HG03575 (cell line): ENCODE data around the gene AIRE.

ENCODE experiments used
- ATAC-seq: cut with Tn5 transposase; IDR thresholded peaks from one replicate; pipeline ENCODE4 v1.9.1; 2021; ENCODE audit not compliant: unreplicated experiment, insufficient number of reproducible peaks, low FRiP score; ENCODE audit errors: extremely low read depth

AIRE gene

DNA sequence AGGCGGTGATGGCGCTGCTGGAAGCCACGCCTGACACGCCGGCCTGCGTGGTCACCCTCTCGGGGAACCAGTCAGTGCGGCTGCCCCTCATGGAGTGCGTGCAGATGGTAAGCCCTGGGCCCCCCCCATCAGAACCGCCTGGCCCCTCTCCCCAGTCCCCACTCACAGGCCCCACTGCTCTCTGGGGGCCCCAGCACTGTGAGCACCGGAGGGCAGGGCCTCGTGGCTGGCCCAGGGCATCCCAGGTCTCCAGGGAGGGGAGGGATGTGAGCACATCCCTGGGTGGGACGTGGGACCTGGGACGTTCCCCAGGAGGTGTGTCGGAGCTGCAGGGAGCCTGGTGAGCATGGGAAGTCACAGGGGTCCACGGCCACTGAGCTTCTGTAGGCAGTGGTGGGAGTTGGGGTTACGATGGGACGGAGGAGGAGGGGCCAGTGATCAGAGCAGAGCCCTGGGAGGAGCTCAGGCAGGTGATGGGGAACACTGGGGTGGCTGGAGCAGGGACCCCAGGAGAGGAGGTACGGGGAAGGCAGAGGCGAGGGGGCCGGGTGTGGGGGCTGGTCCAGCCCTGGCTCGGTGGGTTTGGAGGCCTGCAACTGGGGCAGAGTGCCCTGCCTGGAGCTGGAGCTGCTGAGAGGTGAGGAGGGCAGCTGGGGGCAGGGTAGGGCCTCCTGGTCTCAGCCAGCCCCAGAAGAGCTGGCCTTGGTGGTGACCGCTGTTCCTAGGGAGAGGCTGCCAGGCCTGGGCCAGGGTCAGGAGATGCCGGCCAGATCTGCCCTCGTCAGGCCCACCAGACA, 33.0 kb downstream of the AIRE start:
- no peak for ATAC-seq

- ATAC-seq: no peak
Observed at GRCh38 chr21:44319407-44320065, 33.9 kb downstream of the AIRE start.

DNA sequence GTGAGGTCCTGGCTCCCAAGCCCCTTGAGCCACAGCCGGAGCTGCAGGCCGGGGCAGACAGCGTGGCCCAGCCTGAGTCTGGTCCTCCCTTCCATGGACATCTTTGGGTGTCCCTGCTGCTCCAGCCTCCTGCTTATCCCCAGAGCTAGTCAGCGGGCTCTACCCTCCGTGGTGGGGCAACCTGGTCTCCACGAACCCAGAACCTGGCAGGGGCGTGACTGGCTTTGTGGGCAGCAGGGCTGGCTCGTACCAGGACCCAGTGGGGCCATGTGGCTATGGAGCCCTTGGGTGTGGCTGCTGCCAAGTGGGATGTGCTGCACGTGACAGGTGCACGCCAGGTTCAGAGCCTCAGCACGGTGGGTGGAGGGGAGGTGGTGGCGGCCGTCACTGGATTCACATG, 35.2 kb downstream of the AIRE start:
- no peak for ATAC-seq

DNA sequence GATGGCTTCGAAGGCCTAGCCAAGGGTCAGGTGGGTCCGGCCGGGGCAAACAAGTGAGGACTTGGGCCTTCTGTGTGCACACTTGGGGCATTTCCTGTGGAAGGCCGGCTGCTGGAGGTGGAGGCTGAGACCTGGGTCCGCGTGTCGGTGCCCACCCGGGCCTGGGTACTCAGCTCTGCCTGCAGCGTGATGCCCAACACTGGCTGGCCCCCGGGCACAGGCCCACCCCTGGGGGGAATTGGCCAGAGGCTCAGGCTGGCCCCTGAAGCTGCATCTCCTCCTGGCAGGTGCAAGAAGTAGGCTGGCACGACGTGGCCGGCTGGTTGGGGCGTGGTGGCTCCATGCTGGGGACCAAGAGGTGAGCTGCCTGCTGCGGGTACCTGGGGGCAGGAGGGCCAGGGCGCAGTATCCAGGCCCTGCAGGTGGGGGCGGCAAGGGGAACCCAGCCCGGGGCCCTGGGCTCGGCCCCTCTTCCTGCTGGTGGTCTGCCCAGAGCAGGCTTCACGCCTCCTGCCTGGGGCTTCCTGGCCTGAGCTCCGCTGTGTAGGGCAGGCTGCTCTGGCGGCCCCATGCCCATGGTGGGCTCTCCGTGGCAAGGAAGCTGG, 36.3 kb downstream of the AIRE start:
- no peak for ATAC-seq

DNA sequence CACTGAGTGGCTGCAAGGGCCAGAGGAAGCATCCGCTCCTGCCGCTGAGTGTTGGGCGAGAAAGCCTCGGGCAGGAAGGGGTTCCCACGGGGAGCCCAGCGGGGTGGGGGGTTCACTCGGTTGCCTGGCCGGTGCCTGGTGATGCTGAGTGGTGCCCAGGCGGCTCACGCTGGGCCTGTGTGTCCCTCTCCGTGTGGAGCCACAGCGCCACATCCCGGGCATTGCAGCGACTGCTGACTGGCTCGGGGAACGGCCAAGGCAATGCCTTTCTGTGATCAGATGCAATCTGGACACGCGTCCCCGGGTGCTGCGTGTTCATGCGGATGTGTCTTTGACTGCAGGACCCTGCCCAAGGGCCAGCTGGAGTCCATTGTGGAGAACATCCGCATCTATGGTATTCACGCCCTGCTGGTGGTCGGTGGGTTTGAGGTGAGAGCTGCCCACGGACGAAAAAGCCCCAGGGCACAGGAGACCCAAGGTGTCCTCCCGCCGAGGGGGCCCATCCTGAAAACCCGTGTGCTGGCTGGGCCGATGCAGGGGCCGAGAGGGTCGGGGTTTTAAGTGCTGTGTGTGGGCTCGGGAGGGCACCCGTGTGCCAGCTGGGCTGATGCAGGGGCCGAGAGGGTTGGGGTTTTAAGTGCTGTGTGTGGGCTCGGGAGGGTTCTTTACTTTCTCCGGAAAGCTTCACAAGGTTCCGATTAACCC, 37.1 kb downstream of the AIRE start:
- no peak for ATAC-seq

- ATAC-seq: no peak
Observed at GRCh38 chr21:44323591-44323990, 37.9 kb downstream of the AIRE start.

GRCh38 chr21:44324106-44324853, 38.6 kb downstream of the AIRE start:
- ATAC-seq: no peak

GRCh38 chr21:44324854-44325107, 39.1 kb downstream of the AIRE start:
- ATAC-seq: no peak

DNA sequence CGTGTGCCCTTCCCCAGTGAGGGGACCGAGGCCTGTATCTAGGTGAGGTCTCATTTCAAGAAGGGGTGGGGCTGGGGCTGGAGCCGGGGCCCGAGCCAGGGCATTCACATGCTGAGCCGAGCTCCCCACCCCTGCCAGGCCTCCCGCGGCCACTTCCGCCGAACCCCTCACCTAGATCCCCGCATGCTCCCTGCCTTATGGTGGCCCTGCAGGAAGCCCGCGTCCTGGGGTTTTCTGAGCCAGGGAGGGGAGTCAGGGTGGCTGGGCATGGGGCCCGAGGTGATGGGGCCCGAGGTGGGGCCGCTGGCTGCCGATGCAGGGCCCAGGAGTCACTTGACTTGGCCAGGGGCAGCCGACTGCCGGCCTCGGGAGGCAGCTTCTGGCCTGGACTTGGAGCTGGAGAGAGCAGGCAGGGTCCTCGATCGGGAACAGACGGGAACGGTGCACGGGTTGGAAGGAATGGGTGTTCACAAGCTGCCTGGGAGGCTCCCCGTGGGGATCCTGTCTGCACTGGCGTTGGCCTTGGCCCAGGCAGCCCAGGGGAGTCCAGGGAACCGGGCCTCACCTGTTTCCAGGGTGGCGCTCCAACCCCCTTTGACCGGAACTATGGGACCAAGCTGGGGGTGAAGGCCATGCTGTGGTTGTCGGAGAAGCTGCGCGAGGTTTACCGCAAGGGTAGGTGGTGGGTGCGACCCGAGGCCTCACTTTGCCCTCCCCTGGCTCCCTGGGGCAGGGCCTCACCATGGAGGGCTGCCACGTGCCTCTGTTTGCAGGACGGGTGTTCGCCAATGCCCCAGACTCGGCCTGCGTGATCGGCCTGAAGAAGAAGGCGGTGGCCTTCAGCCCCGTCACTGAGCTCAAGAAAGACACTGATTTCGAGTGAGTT, 40.0 kb downstream of the AIRE start:
- no peak for ATAC-seq

DNA sequence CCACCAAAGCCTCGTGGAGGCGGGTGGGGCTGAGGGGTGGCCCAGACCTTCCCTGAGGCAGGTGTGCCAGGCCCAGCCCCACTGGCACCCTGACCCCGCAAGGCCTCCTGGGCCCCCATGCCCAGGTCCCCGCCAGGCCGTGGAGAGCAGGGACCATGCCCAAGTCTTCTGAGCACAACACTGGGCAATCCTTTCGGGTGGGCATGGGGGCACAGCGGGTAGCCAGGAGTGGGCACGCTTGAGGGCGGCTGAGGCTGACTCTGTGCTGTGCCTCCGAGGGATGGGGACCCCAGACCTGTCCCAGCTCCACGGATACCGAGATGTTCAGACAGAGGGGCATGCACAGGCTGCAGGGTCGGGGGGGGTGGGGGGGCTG, 40.6 kb downstream of the AIRE start:
- ATAC-seq: no peak

DNA sequence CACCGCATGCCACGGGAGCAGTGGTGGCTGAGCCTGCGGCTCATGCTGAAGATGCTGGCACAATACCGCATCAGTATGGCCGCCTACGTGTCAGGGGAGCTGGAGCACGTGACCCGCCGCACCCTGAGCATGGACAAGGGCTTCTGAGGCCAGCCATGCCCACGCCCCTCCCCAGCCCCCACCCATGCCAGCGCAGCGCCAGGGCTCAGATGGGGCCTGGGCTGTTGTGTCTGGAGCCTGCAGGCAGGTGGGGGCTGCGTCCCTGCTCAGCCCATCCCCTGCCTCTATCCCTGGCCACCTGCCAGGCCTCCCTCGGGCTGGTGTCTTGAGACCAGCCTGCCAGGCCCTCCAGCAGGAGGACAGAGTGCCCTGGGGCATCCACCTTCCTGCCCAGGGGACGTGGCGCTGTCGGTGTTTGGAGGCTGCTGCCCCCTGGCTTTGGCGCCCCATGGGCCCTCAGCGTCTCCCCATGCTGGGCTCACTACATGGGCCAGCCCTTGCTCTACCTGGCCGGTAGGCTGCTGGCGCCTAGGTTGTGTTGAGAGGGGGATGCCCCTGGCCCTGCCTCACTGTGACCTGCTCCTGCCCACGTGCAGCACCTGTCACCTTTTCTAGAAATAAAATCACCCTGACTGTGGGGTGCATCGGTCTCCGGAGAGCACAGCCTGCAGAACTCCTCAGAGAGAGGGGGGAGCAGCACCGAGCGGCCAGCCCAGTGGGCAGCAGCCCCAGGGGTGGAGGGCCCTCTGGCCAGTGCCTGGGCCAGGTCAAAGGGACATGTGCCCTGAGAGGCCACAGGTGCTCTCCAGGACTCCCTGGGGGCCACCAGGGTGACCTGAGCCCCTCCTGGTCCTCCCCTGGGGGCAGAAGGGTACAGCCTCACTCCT, 41.3 kb downstream of the AIRE start:
- ATAC-seq: no peak

GRCh38 chr21:44327603-44327974, 41.9 kb downstream of the AIRE start:
- ATAC-seq: no peak

DNA sequence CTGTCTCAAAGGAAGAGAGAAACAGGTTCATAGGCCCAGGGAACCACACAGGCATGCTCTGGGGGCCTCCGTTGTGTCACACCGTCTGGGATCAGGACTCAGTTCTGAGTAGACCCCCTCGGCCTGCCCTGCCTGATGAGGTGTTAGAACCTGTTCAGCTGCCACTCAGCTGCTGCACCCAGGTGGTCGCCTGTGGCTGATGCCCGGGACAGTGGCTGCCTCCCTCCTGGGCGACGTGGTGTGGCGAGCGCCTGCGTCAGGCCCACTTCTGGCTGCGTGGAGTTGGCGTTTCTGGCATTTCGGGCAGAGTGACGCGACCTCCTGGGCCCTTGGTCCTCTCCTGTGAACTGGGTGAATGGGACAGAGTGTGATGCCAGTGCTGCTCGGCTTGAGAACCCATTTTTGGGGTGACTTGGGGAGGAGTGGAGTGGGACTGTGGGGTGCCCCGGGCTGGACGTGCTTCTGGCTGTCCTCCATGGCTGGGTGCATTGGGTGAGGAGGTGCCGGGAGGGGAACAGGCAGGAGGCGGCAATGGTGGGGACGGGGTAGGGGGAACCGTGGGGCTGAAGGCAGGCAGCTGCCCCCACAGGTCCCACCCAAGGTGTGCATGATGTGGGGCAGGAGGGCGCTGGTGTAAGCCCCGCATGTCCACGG, 42.7 kb downstream of the AIRE start:
- ATAC-seq: no peak

GRCh38 chr21:44329086-44329889, 43.6 kb downstream of the AIRE start:
- no peak for ATAC-seq

- no peak for ATAC-seq
Observed at GRCh38 chr21:44329971-44330681, 44.5 kb downstream of the AIRE start.

DNA sequence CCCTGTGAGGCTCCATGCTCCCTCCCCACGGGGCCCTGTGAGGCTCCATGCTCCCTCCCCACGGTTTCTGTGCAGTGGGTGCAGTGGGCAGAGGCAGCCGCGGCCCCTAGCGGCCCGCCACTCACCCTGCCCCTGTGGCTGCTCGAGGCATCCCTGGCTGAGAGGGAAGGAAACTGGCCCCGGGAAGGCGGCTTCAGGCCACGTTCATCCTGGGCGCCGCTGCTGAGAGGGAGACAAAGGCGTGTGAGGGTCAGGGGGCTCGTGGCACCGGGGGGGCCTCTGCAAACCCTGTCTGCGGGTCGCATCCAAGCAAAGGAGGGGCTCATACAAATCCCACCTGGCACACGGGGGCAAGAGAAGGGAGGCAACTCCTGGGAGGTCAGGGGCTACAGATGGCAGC, 45.0 kb downstream of the AIRE start:
- ATAC-seq: no peak
